Sigmoid colon (tissue), 4 donors: ENCODE measurements around the gene EVC.

ENCODE experiments used
- EP300 ChIP-seq, 4 donors: sonication (generic); formaldehyde crosslinking; IDR thresholded peaks; one replicate each; pipeline ENCODE4 v1.6.1; 2017; ENCODE audit warnings: antibody characterized with exemption in 4 of 4
- POLR2A ChIP-seq, 2 donors: fragments of 450-650 bp; IDR thresholded peaks; one replicate each; pipeline ENCODE4 v1.6.1; 2016; ENCODE audit warnings: antibody characterized with exemption in 2 of 2, mild to moderate bottlenecking in 2 of 2, moderate library complexity in 2 of 2
- POLR2AphosphoS5 ChIP-seq, 4 donors: sonication (generic); formaldehyde crosslinking; IDR thresholded peaks; one replicate each; pipeline ENCODE4 v1.6.1; 2017; ENCODE audit warnings: antibody characterized with exemption in 4 of 4
- TF ChIP-seq, protein P1 (sequence below), 4 experiments: fragments of 450-650 bp in 3 of 4; fragments of 200-600 bp in 1 of 4; IDR thresholded peaks; one replicate each; pipeline ENCODE4 v1.5.1; 2016 to 2019; ENCODE audit warnings: antibody characterized with exemption in 4 of 4, mild to moderate bottlenecking in 3 of 4, moderate library complexity in 2 of 4

GRCh38 chr4:5757536-5757935 is 46.5 kb downstream of the EVC start:
- no peak for TF ChIP-seq POLR2A (IDR thresholded peaks at IDR 0.05)
- TF ChIP-seq POLR2AphosphoS5 (IDR thresholded peaks at IDR 0.05), result no peak
- TF ChIP-seq, protein P1, sequence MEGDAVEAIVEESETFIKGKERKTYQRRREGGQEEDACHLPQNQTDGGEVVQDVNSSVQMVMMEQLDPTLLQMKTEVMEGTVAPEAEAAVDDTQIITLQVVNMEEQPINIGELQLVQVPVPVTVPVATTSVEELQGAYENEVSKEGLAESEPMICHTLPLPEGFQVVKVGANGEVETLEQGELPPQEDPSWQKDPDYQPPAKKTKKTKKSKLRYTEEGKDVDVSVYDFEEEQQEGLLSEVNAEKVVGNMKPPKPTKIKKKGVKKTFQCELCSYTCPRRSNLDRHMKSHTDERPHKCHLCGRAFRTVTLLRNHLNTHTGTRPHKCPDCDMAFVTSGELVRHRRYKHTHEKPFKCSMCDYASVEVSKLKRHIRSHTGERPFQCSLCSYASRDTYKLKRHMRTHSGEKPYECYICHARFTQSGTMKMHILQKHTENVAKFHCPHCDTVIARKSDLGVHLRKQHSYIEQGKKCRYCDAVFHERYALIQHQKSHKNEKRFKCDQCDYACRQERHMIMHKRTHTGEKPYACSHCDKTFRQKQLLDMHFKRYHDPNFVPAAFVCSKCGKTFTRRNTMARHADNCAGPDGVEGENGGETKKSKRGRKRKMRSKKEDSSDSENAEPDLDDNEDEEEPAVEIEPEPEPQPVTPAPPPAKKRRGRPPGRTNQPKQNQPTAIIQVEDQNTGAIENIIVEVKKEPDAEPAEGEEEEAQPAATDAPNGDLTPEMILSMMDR (IDR thresholded peaks at IDR 0.05), result no peak
- no peak for TF ChIP-seq EP300 (IDR thresholded peaks at IDR 0.05)
